K562 (cell line): ENCODE results near the gene USP48.

Source experiments
- CTCF ChIP-seq, 3 experiments: IDR thresholded peaks in 2 of 3; conservative IDR thresholded peaks in 1 of 3; 2 replicates each; pipeline ENCODE4 v1.5.1; 2011 to 2012; ENCODE audit warnings: low read length in 3 of 3, mild to moderate bottlenecking in 3 of 3, control low read depth in 2 of 3, improper control_type of control experiment in 1 of 3, inconsistent platforms in 1 of 3, low read depth in 1 of 3, mixed read lengths in 1 of 3, moderate library complexity in 1 of 3; ENCODE audit not compliant: insufficient read depth in 2 of 3
- E2F4 ChIP-seq: sonication (generic); formaldehyde crosslinking; IDR thresholded peaks from 2 replicates; pipeline ENCODE4 v1.8.0; 2022; ENCODE audit warnings: mild to moderate bottlenecking, low read depth, missing genetic modification reagents
- PREB ChIP-seq: sonication (generic); formaldehyde crosslinking; IDR thresholded peaks from 2 replicates; pipeline ENCODE4 v1.8.1; 2023; ENCODE audit warnings: mild to moderate bottlenecking, missing genetic modification reagents
- SP2 ChIP-seq: IDR thresholded peaks from 2 replicates; pipeline ENCODE4 v1.6.1; 2011; ENCODE audit warnings: mild to moderate bottlenecking, low read depth, low read length, moderate library complexity; ENCODE audit not compliant: poor library complexity, severe bottlenecking; ENCODE audit errors: extremely low read depth
- ZNF311 ChIP-seq: fragments of 250-450 bp; sonication (Bioruptor Pico); IDR thresholded peaks from 2 replicates; pipeline ENCODE4 v1.4.0; 2020; ENCODE audit warnings: mild to moderate bottlenecking, moderate library complexity
- ZNF551 ChIP-seq: fragments of 250-450 bp; sonication (Bioruptor Pico); IDR thresholded peaks from 2 replicates; pipeline ENCODE4 v1.5.0; 2021; ENCODE audit warnings: mild to moderate bottlenecking, moderate library complexity
- ZSCAN29 ChIP-seq: fragments of 450-650 bp; IDR thresholded peaks from 2 replicates; pipeline ENCODE4 v1.6.1; 2017
- TF ChIP-seq, protein P1 (sequence below): fragments of 450-650 bp; IDR thresholded peaks from 2 replicates; pipeline ENCODE4 v1.7.1; 2018; ENCODE audit warnings: mild to moderate bottlenecking, low read depth; ENCODE audit not compliant: partially characterized antibody
- TF ChIP-seq, protein P2 (sequence below): sonication (generic); formaldehyde crosslinking; IDR thresholded peaks from 2 replicates; pipeline ENCODE4 v1.8.0; 2022; ENCODE audit warnings: missing genetic modification reagents, mild to moderate bottlenecking, moderate library complexity, borderline replicate concordance

DNA sequence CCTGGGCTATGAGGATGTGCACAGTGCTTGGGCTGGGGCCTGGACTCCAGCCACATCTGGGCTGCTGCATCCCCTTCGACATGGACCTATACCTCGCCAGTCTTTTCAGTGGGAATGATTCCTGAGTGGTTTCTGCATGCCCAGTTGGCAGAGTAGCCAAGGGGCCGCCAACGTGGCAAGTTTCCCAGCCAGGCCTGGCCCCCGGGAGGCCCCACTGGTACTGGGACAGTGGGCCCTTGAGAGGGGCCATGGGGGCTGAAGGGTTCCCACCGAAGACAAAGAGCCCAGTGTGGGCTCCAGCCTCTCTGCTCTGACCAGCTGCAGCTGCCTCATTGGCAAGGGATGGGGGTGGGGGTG is 129.2 kb downstream of the USP48 start:
- TF ChIP-seq PREB (CRISPR knock-in tag): no peak
- TF ChIP-seq CTCF (IDR thresholded peaks at IDR 0.05 in 2 of 3, conservative IDR thresholded peaks at IDR 0.05 in 1 of 3; ENCODE audit: insufficient read depth in 2 of 3, low read depth in 1 of 3, low read length in 3 of 3): no peak
- TF ChIP-seq, protein P1, sequence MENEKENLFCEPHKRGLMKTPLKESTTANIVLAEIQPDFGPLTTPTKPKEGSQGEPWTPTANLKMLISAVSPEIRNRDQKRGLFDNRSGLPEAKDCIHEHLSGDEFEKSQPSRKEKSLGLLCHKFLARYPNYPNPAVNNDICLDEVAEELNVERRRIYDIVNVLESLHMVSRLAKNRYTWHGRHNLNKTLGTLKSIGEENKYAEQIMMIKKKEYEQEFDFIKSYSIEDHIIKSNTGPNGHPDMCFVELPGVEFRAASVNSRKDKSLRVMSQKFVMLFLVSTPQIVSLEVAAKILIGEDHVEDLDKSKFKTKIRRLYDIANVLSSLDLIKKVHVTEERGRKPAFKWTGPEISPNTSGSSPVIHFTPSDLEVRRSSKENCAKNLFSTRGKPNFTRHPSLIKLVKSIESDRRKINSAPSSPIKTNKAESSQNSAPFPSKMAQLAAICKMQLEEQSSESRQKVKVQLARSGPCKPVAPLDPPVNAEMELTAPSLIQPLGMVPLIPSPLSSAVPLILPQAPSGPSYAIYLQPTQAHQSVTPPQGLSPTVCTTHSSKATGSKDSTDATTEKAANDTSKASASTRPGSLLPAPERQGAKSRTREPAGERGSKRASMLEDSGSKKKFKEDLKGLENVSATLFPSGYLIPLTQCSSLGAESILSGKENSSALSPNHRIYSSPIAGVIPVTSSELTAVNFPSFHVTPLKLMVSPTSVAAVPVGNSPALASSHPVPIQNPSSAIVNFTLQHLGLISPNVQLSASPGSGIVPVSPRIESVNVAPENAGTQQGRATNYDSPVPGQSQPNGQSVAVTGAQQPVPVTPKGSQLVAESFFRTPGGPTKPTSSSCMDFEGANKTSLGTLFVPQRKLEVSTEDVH: no peak
- TF ChIP-seq, protein P2, sequence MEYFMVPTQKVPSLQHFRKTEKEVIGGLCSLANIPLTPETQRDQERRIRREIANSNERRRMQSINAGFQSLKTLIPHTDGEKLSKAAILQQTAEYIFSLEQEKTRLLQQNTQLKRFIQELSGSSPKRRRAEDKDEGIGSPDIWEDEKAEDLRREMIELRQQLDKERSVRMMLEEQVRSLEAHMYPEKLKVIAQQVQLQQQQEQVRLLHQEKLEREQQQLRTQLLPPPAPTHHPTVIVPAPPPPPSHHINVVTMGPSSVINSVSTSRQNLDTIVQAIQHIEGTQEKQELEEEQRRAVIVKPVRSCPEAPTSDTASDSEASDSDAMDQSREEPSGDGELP (CRISPR knock-in tag): no peak
- no peak for TF ChIP-seq E2F4 (CRISPR knock-in tag)
- no peak for TF ChIP-seq ZNF551 (CRISPR knock-in tag)
- no peak for TF ChIP-seq ZNF311
- no peak for TF ChIP-seq ZSCAN29
- no peak for TF ChIP-seq SP2
